ENCODE measurements around the gene RIPK4. TPM values are rescaled to one million over a fixed set of nuclear protein-coding genes. Genes with fewer than 3 reads are reported as not detected.

Gene RIPK4
- total RNA-seq, 2 donors from 2014 or later, result 8.4 to 16.2 TPM

GRCh38 chr21:41798326-41798725 is 31.5 kb upstream of the RIPK4 start:
- TF ChIP-seq, protein P1, sequence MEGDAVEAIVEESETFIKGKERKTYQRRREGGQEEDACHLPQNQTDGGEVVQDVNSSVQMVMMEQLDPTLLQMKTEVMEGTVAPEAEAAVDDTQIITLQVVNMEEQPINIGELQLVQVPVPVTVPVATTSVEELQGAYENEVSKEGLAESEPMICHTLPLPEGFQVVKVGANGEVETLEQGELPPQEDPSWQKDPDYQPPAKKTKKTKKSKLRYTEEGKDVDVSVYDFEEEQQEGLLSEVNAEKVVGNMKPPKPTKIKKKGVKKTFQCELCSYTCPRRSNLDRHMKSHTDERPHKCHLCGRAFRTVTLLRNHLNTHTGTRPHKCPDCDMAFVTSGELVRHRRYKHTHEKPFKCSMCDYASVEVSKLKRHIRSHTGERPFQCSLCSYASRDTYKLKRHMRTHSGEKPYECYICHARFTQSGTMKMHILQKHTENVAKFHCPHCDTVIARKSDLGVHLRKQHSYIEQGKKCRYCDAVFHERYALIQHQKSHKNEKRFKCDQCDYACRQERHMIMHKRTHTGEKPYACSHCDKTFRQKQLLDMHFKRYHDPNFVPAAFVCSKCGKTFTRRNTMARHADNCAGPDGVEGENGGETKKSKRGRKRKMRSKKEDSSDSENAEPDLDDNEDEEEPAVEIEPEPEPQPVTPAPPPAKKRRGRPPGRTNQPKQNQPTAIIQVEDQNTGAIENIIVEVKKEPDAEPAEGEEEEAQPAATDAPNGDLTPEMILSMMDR (conservative IDR thresholded peaks at IDR 0.05), result no peak
- Histone ChIP-seq H3K36me3 (ENCODE audit: control insufficient read depth, insufficient read depth, low read length) (peaks cover 37% of the 10 kb centered on the region), H3K9me3 (ENCODE audit: control insufficient read depth, low read length) (no peaks in the 10 kb centered on the region), H3K27ac (ENCODE audit: low read depth, low read length) (no peak overlapping the region), H3K4me1 (ENCODE audit: control insufficient read depth, insufficient read depth, low read length) (no peaks in the 10 kb centered on the region), H3K27me3 (ENCODE audit: control insufficient read depth, insufficient read depth, low read length, poor library complexity, severe bottlenecking) (no peaks in the 10 kb centered on the region), H3K9ac (ENCODE audit: extremely low read depth, low read length, poor library complexity, severe bottlenecking) (no peak overlapping the region), H3K4me3 (ENCODE audit: low read length) (no peak overlapping the region)
- peaks cover 3% of the 10 kb centered on the region for H3K4me1 Mint-ChIP-seq
- WGBS, 2 experiments (ENCODE audit: insufficient coverage in 1 of 2, insufficient read length in 1 of 2), result 93 to 97% methylated on average over 17 to 20 of the region's 20 CpGs
- H3K4me3 Mint-ChIP-seq, result no peak overlapping the region
- H3K27ac Mint-ChIP-seq, result no peak overlapping the region
- peaks cover 27% of the 10 kb centered on the region for H3K36me3 Mint-ChIP-seq (ENCODE audit: low read depth)
- DNase-seq, result no peak
- no peaks in the 10 kb centered on the region for H3K27me3 Mint-ChIP-seq (ENCODE audit: insufficient read depth)
- H3K9me3 Mint-ChIP-seq, result peaks cover 6% of the 10 kb centered on the region

DNA sequence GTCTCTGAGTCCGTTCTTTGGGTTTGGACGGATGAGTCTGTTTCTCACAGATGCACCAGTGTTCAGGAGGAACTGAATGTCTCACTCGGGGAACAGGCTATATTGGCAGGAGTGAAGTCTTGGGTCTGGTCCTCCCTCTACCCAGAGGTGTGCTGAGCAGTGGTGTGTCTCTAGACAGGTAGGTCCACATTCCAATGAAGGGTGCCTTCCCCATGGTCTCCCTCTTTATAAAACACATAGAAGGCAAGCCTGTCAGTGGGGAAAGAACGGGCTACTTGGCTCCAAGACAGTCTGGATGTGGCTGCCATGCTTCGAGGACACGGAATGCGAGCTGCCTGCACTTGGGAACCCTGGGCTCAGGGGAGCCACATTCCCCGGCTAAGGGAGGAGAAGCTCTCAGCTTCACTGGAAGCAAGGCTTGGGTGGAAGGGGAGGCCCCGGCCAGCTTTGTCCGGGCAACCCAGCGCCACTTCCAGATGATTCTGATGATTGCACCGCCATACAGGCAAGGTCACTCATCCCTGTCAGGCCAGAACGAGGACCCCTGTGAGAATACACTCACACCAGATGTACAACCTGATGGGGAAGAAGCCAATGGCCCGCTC is 29.7 kb upstream of the RIPK4 start:
- H3K36me3 Mint-ChIP-seq (ENCODE audit: low read depth), result peaks cover 20% of the 10 kb centered on the region
- Histone ChIP-seq H3K4me1 (ENCODE audit: control insufficient read depth, insufficient read depth, low read length) (no peaks in the 10 kb centered on the region), H3K9ac (ENCODE audit: extremely low read depth, low read length, poor library complexity, severe bottlenecking) (no peak overlapping the region), H3K36me3 (ENCODE audit: control insufficient read depth, insufficient read depth, low read length) (peaks cover 33% of the 10 kb centered on the region), H3K4me3 (ENCODE audit: low read length) (no peak overlapping the region), H3K27ac (ENCODE audit: low read depth, low read length) (no peak overlapping the region), H3K9me3 (ENCODE audit: control insufficient read depth, low read length) (peaks cover 10% of the 10 kb centered on the region), H3K27me3 (ENCODE audit: control insufficient read depth, insufficient read depth, low read length, poor library complexity, severe bottlenecking) (no peaks in the 10 kb centered on the region)
- H3K9me3 Mint-ChIP-seq, result peaks cover 21% of the 10 kb centered on the region
- peaks cover 3% of the 10 kb centered on the region for H3K4me1 Mint-ChIP-seq
- peaks cover 1% of the 10 kb centered on the region for H3K27me3 Mint-ChIP-seq (ENCODE audit: insufficient read depth)
- H3K27ac Mint-ChIP-seq, result no peak overlapping the region
- H3K4me3 Mint-ChIP-seq, result no peak overlapping the region
- DNase-seq, result no peak
- TF ChIP-seq, protein P1 (conservative IDR thresholded peaks at IDR 0.05), result no peak
- 94% methylated on average over 11 to 14 of the region's 14 CpGs for WGBS, 2 experiments (ENCODE audit: insufficient coverage in 1 of 2, insufficient read length in 1 of 2)

DNA sequence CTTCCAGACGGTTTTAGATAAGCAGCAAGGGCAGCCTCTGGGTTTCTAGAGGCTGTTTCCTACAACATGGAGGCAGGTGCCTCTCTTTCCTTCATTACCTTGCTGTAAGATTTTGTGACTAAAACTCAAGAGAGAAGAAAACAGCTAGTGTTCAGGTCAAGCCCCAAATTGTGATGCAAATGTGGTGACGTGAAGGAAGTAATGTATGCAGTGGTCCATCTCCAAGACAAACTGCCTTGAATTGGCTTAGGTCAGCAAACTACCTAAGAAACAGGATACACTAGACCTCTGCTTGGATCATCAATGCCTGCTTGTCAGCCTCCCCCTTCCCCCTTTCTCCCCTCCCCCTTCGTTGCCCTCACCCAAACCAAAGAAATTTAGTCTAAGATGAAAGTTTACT is 28.9 kb upstream of the RIPK4 start:
- no peak overlapping the region for H3K9ac ChIP-seq (ENCODE audit: extremely low read depth, low read length, poor library complexity, severe bottlenecking)
- peaks cover 23% of the 10 kb centered on the region for H3K9me3 Mint-ChIP-seq
- H3K36me3 ChIP-seq (ENCODE audit: control insufficient read depth, insufficient read depth, low read length), result peaks cover 24% of the 10 kb centered on the region
- H3K9me3 ChIP-seq (ENCODE audit: control insufficient read depth, low read length), result peaks cover 10% of the 10 kb centered on the region
- TF ChIP-seq, protein P1 (conservative IDR thresholded peaks at IDR 0.05), result no peak
- no peak overlapping the region for H3K27ac Mint-ChIP-seq
- H3K4me1 Mint-ChIP-seq, result peaks cover 3% of the 10 kb centered on the region
- no peaks in the 10 kb centered on the region for H3K4me1 ChIP-seq (ENCODE audit: control insufficient read depth, insufficient read depth, low read length)
- peaks cover 3% of the 10 kb centered on the region for H3K27me3 Mint-ChIP-seq (ENCODE audit: insufficient read depth)
- peaks cover 17% of the 10 kb centered on the region for H3K36me3 Mint-ChIP-seq (ENCODE audit: low read depth)
- no peak overlapping the region for H3K4me3 ChIP-seq (ENCODE audit: low read length)
- no peak overlapping the region for H3K4me3 Mint-ChIP-seq
- no peak for DNase-seq
- WGBS, 2 experiments (ENCODE audit: insufficient coverage in 1 of 2, insufficient read length in 1 of 2), result 72 to 88% methylated on average over 2 to 3 of the region's 3 CpGs
- H3K27me3 ChIP-seq (ENCODE audit: control insufficient read depth, insufficient read depth, low read length, poor library complexity, severe bottlenecking), result no peaks in the 10 kb centered on the region
- H3K27ac ChIP-seq (ENCODE audit: low read depth, low read length), result no peak overlapping the region

Data from endodermal cell (in vitro differentiated cells).